Stimulated activated CD4-positive, alpha-beta T cell treated with anti-CD3 and anti-CD28 coated beads, Interleukin-15, amount 100 ng/mL, for 48 hours (primary cell): ENCODE measurements around the gene CCL2.

Source experiments
- DNase-seq, 2 donors: peaks; one replicate each; pipeline ENCODE4 v3.0.0-alpha.2; 2020; ENCODE audit warnings: low read depth in 2 of 2

The CCL2 gene

GRCh38 chr17:34265711-34266110 lies 10.6 kb downstream of the CCL2 start:
- DNase-seq: no peak

GRCh38 chr17:34269969-34270368 lies 14.9 kb downstream of the CCL2 start, which contains the start of gene CCL7:
Gene CCL7, plus strand, starts transcription at chr17:34270221. Its CDS starts 70 bp downstream, at chr17:34270291.
- no peak for DNase-seq

- no peak for DNase-seq
Observed at GRCh38 chr17:34275881-34276280, 20.8 kb downstream of the CCL2 start.

GRCh38 chr17:34276826-34277225 lies 21.7 kb downstream of the CCL2 start:
- DNase-seq: no peak

- no peak for DNase-seq
Observed at GRCh38 chr17:34283571-34283970, 28.5 kb downstream of the CCL2 start.

- no peak for DNase-seq
Observed at GRCh38 chr17:34285286-34285792, 30.3 kb downstream of the CCL2 start, which contains the start of gene CCL11. Gene CCL11, plus strand, starts transcription at chr17:34285742. Its CDS starts 67 bp downstream, at chr17:34285809.

GRCh38 chr17:34287875-34288274 lies 32.8 kb downstream of the CCL2 start:
- no peak for DNase-seq

GRCh38 chr17:34290586-34290985 lies 35.5 kb downstream of the CCL2 start:
- no peak for DNase-seq

- DNase-seq: no peak
Observed at GRCh38 chr17:34291721-34292348, 36.8 kb downstream of the CCL2 start.

GRCh38 chr17:34299027-34299426 lies 43.9 kb downstream of the CCL2 start:
- no peak for DNase-seq

GRCh38 chr17:34299956-34300577 lies 45.0 kb downstream of the CCL2 start:
- DNase-seq: no peak

GRCh38 chr17:34300652-34301370 lies 45.7 kb downstream of the CCL2 start:
- DNase-seq: no peak

- no peak for DNase-seq
Observed at GRCh38 chr17:34301986-34302385, 46.9 kb downstream of the CCL2 start.

GRCh38 chr17:34302636-34303035 lies 47.6 kb downstream of the CCL2 start:
- no peak for DNase-seq

- DNase-seq: no peak
Observed at GRCh38 chr17:34303606-34304005, 48.5 kb downstream of the CCL2 start.

- no peak for DNase-seq
Observed at GRCh38 chr17:34305061-34305460, 50.0 kb downstream of the CCL2 start.

GRCh38 chr17:34305606-34306005 lies 50.5 kb downstream of the CCL2 start:
- DNase-seq: no peak

- DNase-seq: no peak
Observed at GRCh38 chr17:34306466-34306865, 51.4 kb downstream of the CCL2 start.
